PC-3 (cell line): Measurements from ENCODE around the gene KCNJ12. TPM values are rescaled to one million over a fixed set of nuclear protein-coding genes. Genes with fewer than 3 reads are reported as not detected.
"Not testable (repeated sequence)": the region's sequence is repeated elsewhere in the genome, so short reads cannot be mapped to it uniquely, and the experiment has no call there.

Experiments
- ATAC-seq: fragments of 200-7000 bp; cut with Tn5 transposase; 2 replicates; pipeline ENCODE4 v1.9.1; 2020; ENCODE audit warnings: mild to moderate bottlenecking, moderate library complexity
- BruUV-seq: library from RNA; stranded (reverse); fragments of 400-500 nt; replicated peaks from 2 replicates; lab custom pipeline; 2021; lab: Mats Ljungman, UMichigan
- CTCF ChIA-PET: fragments of 300-600 bp; sonication (Branson Sonifier 250); formaldehyde crosslinking; loops from one replicate; lab custom pipeline; 2022; ENCODE audit warnings: antibody characterized with exemption; lab: Charles Lee
- POLR2A ChIA-PET: fragments of 300-600 bp; sonication (Branson Sonifier 250); formaldehyde crosslinking; loops from one replicate; lab custom pipeline; 2022; ENCODE audit warnings: antibody characterized with exemption; ENCODE audit not compliant: unreplicated experiment; lab: Charles Lee
- DNase-seq: peaks from one replicate; pipeline ENCODE4 v3.0.0-alpha.2; 2015
- H2AFZ ChIP-seq: fragments of 300-600 bp; sonication (generic); 2 replicates; pipeline ENCODE4 v1.6.0; 2016; ENCODE audit warnings: antibody characterized with exemption, low read length
- H3F3A ChIP-seq: fragments of 300-600 bp; sonication (generic); one replicate; pipeline ENCODE4 v1.6.0; 2017; ENCODE audit warnings: antibody characterized with exemption, low read length, control low read depth, mild to moderate bottlenecking; ENCODE audit not compliant: unreplicated experiment
- H3K27ac ChIP-seq: fragments of 300-600 bp; sonication (generic); 2 replicates; pipeline ENCODE4 v1.5.1; 2016; ENCODE audit warnings: mild to moderate bottlenecking, low read length
- H3K27me3 ChIP-seq: fragments of 300-600 bp; sonication (generic); 2 replicates; pipeline ENCODE4 v1.6.1; 2016; ENCODE audit warnings: low read length, mixed read lengths
- H3K36me3 ChIP-seq: fragments of 300-600 bp; sonication (generic); 2 replicates; pipeline ENCODE4 v1.6.1; 2016; ENCODE audit warnings: low read depth, mixed run types, low read length, mixed read lengths
- H3K4me1 ChIP-seq: fragments of 300-600 bp; sonication (generic); 2 replicates; pipeline ENCODE4 v1.5.1; 2016; ENCODE audit warnings: low read length; ENCODE audit not compliant: insufficient read depth
- H3K4me2 ChIP-seq: fragments of 300-600 bp; sonication (generic); 2 replicates; pipeline ENCODE4 v1.6.0; 2016; ENCODE audit warnings: low read length
- H3K4me3 ChIP-seq: fragments of 300-600 bp; sonication (generic); 2 replicates; pipeline ENCODE4 v1.5.1; 2016; ENCODE audit warnings: mild to moderate bottlenecking, low read length, mixed read lengths
- H3K79me2 ChIP-seq: fragments of 300-600 bp; sonication (generic); 2 replicates; pipeline ENCODE4 v1.6.1; 2017; ENCODE audit warnings: low read length, mixed read lengths
- H3K9ac ChIP-seq: fragments of 300-600 bp; sonication (generic); 2 replicates; pipeline ENCODE4 v1.6.0; 2016; ENCODE audit warnings: mild to moderate bottlenecking, low read length
- H3K9me2 ChIP-seq: fragments of 300-600 bp; sonication (generic); replicated peaks from 2 replicates; pipeline ENCODE4 v1.6.1; 2016; ENCODE audit warnings: mixed run types, low read length, mixed read lengths
- H3K9me3 ChIP-seq: fragments of 300-600 bp; sonication (generic); 2 replicates; pipeline ENCODE4 v1.6.1; 2016; ENCODE audit warnings: low read length, mixed read lengths
- H4K20me1 ChIP-seq: fragments of 300-600 bp; sonication (generic); 2 replicates; pipeline ENCODE4 v1.6.1; 2016; ENCODE audit warnings: low read length, mixed read lengths
- intact Hi-C: fragments of 100-400 bp; cut with micrococcal nuclease; formaldehyde crosslinking; loops from 2 replicates; pipeline ENCODE4 v1.9.0; 2023
- total RNA-seq: library from RNA; depleted of rRNA; stranded (reverse); fragments of >200 nt; gene quantifications from 2 replicates; pipeline ENCODE4 v1.2.3, GENCODE V29; 2014

KCNJ12 gene
- total RNA-seq, 1 experiment from 2014 or later: 11.1 TPM

GRCh38 chr17:21347660-21348059 is 28.5 kb upstream of the KCNJ12 start:
- H3K27me3 ChIP-seq, POLR2A ChIA-PET, H4K20me1 ChIP-seq, BruUV-seq, H3F3A ChIP-seq, H3K9me3 ChIP-seq, DNase-seq, H3K79me2 ChIP-seq, H3K27ac ChIP-seq, H3K9me2 ChIP-seq, H3K9ac ChIP-seq, H3K4me1 ChIP-seq, intact Hi-C loops, CTCF ChIA-PET, ATAC-seq, H2AFZ ChIP-seq, H3K36me3 ChIP-seq, H3K4me3 ChIP-seq, H3K4me2 ChIP-seq: not testable (repeated sequence)

- H4K20me1 ChIP-seq, BruUV-seq, H3K36me3 ChIP-seq, H2AFZ ChIP-seq, H3K9me2 ChIP-seq, CTCF ChIA-PET, H3K9me3 ChIP-seq, H3K4me2 ChIP-seq, H3K4me3 ChIP-seq, intact Hi-C loops, POLR2A ChIA-PET, H3K4me1 ChIP-seq, H3F3A ChIP-seq, H3K27ac ChIP-seq, H3K27me3 ChIP-seq, H3K79me2 ChIP-seq, H3K9ac ChIP-seq: not testable (repeated sequence)
- 0 out of 2 replicates have a peak, but pooled peaks have one; percentile 22 for ATAC-seq
- peak; percentile 36 for DNase-seq
These were observed 27.9 kb upstream of the KCNJ12 start for GRCh38 chr17:21348081-21348925.

- H3K27ac ChIP-seq, H3K9me2 ChIP-seq, intact Hi-C loops, H3K9ac ChIP-seq, CTCF ChIA-PET, H3K4me1 ChIP-seq, H3F3A ChIP-seq, POLR2A ChIA-PET, H3K9me3 ChIP-seq, H4K20me1 ChIP-seq, H3K27me3 ChIP-seq, BruUV-seq, H3K4me2 ChIP-seq, H3K79me2 ChIP-seq, DNase-seq, ATAC-seq, H3K36me3 ChIP-seq, H3K4me3 ChIP-seq, H2AFZ ChIP-seq: not testable (repeated sequence)
These were observed 27.3 kb upstream of the KCNJ12 start for GRCh38 chr17:21348926-21349261.

DNA sequence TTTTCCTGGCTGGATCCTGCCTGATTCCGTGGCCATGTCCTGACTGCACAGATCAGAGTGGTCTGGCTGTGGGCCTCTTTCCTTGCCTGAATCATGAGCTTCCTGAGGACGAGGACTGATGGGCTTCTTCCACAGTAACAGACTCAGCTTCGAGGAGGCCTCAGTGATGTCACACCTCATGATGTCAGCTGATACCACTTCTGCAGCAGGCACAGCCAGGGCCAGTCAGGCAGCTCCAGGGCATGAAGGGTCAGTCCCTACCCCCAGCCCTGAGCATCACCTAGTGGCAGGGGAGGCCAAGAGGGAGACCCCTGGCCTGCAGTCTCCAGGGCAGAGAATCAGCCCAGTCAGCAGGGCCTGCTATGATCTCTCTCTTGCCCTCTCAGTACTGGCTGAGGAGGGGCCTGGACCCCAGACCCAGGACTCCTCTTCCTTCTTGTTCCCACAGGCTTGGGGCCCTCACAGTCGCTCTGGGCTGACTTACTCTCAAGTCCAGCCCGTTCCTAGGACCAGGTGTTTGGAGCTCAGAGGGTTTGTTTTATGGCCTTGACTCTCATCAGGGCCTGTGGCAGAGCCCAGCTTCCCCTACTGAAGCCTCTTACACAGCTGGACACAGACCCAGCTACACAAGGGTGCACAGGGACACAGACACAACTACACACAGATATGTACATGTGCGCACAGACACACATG is 26.7 kb upstream of the KCNJ12 start:
- CTCF ChIA-PET, BruUV-seq, H2AFZ ChIP-seq, H3K4me3 ChIP-seq, H3K27me3 ChIP-seq, H3K9me3 ChIP-seq, H3F3A ChIP-seq, H3K4me1 ChIP-seq, H3K79me2 ChIP-seq, H3K27ac ChIP-seq, intact Hi-C loops, POLR2A ChIA-PET, DNase-seq, ATAC-seq, H3K4me2 ChIP-seq, H4K20me1 ChIP-seq, H3K36me3 ChIP-seq, H3K9me2 ChIP-seq, H3K9ac ChIP-seq: not testable (repeated sequence)

DNA sequence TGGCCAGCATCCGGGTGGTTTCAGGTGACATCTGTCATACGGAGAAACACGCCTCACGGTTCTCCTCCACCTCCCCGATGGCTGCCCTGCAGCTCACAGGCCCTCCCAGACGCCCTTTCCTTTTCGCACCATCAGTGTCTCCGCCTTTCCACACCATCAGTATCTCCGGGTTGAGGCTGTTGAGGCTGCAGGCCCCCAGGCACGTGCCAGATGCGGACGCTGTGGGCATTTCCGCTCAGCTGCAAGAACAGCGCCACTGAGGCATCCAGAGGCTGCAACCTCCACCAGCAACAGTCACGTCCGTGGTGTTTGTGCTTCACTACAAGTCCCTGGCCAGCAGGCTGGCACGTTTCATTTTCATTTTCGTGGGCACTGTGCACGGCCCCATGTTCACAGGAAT is 25.7 kb upstream of the KCNJ12 start:
- H3K4me3 ChIP-seq, H3K79me2 ChIP-seq, CTCF ChIA-PET, H3K4me1 ChIP-seq, intact Hi-C loops, H3K9me2 ChIP-seq, H3K9me3 ChIP-seq, H4K20me1 ChIP-seq, ATAC-seq, POLR2A ChIA-PET, H3K4me2 ChIP-seq, H3K27ac ChIP-seq, H3K27me3 ChIP-seq, H3F3A ChIP-seq, H2AFZ ChIP-seq, DNase-seq, H3K36me3 ChIP-seq, H3K9ac ChIP-seq, BruUV-seq: not testable (repeated sequence)
